Measurements from ENCODE around the gene FGF22.

The FGF22 gene

GRCh38 chr19:644363-644762 is 4.7 kb downstream of the FGF22 start:
- no peak for DNase-seq (ENCODE audit: low read depth)

- no peak for DNase-seq (ENCODE audit: low read depth)
These were observed 5.1 kb downstream of the FGF22 start for GRCh38 chr19:644789-645188.

DNA sequence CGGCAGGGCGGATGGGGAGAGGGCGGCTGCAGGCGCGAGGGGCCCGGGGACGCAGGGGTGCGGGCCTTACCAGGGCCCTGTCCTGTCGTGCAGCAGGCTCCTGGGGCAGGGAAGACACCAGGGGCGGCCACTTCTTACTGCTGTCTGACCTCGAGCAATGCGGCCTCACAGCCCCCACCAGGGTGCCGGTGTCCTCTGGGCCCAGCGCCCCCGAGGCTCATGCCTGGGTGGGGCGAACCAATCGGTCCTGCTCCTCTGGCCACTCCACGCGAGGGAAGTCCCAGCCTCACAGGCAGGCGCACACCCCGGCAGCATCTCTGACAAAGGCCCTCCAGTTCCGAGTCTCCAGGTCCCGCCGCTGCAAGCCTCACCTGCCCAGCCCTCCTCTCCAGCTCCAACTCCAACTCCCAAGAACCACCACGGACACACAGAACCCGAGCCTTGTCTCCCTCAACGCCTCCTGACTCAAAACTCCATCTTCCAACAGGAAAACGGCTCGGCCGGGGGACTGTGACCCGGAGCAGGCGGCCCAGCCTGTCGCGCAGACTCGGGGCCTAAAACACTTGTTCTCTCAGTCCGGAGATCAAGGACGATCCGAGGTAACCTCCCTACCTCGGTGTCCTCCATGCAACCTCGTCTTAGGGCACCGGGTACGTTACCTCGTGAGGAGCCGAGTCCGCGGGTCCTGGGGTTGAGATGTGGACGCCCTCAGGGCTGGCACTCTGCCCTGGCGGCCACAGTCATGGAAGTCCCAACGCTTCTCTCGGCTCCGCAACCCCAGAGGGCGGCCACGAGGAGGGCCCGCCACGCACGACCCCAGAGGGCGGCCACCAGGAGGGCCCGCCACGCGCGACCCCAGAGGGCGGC is 6.5 kb downstream of the FGF22 start:
- DNase-seq (ENCODE audit: low read depth), result no peak

DNA sequence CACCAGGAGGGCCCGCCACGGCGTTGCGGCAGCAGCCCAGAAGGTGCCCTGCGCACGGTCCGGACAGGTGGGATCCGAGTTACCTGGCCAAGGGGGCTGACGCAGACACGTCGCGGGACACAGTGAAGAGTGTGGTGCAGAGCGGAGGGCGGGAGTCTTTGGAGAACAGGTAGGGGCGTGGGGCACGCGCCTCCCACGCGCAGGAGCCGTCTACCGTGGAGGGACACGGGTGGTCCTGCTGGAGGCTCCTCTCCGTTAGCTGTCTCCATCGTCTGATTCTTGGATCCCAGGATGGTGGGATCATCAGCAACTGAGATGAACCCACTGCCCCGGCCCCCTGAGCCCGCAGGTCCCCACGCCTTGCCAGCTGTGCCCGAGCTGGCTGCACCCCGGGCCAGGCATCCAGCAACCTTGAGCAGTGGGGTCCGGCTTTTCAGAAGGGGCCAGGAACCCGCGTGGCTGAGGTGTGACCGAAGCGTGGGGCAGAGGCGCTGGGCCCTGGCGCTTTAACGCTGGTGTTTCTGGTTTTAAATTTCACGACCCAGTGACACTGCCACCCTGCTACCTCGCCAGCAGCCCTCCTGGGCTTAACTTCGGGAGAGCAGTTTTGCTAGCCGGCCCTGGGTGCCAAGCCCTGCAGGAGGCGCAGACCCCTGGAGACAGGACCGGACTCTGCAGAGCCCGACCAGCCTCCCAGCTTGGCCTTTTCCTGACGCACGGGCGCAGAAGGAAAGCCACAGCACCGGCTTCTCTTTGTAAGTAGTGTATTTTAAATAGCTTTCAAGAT is 7.3 kb downstream of the FGF22 start:
- DNase-seq (ENCODE audit: low read depth), result no peak

GRCh38 chr19:647566-648284 is 8.0 kb downstream of the FGF22 start:
- no peak for DNase-seq (ENCODE audit: low read depth)

DNA sequence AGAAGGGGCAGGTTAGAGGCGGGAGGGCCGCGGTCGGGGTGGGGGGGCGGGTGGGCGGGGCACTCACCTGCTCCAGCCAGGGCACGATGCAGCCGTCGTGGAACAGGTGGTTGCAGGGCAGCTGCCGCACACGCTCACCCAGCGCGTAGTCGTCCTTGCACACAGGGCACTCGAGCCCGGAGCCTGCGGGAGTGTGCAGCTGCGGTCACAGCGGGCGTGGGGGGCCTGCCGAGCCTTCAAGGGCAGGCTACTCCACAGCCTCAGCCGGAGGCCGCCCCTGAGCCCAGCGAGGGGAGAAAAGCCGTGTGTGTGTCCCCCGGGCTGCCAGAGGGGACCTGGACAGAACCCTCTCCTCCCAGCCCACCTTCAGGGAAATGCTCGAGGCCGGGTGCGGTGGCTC is 8.6 kb downstream of the FGF22 start:
- DNase-seq (ENCODE audit: low read depth), result no peak

- DNase-seq (ENCODE audit: low read depth), result no peak
These were observed 9.5 kb downstream of the FGF22 start for GRCh38 chr19:648904-649801.

DNA sequence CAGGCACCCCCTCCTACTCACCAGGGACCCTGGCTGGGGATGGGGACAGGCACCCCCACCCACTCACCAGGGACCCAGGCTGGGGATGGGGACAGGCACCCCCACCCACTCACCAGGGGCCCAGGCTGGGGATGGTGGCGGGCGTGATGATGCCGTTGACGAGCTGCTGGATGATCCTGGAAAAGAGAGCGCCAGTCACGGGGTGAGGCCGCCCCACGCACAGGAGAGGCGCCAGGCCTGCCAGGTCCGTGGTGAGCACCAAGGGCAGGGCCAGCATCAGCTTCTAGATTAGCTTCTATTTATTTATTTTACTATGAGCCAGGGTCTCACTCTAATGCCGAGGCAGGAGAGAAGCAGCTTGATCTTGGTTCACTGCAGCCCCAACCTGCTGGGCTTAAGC is 10.4 kb downstream of the FGF22 start:
- no peak for DNase-seq (ENCODE audit: low read depth)

DNA sequence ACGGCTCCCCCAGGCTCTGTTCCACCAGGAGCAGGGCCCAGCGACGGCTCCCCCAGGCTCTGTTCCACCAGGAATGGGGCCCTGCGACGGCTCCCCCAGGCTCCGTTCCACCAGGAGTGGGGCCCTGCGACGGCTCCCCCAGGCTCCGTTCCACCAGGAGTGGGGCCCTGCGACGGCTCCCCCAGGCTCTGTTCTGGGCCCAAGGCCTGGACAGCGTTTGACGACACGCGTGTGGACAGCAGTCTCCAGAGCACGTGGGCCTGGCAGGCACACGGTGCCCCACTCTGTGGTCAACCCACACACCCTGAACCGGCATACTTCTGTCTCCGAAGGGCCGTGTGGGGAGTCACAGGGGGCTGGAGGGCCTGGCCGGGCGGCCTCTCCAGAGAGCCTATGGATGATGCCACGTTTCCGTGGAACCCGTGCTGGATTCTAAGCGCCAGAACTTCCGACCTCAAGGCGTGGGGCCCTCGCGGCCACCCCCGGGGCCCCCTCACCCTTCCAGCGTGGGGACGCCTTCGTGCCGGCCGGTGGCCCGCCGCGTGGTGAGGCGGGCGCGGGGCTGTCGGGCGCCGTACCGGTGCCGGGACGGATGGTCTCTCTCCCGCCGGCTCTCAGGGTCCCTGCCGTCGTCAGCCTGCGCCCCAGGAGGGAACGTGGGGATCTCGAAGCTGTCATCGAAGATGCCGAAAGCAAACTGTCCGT is 11.6 kb downstream of the FGF22 start:
- no peak for DNase-seq (ENCODE audit: low read depth)

DNA sequence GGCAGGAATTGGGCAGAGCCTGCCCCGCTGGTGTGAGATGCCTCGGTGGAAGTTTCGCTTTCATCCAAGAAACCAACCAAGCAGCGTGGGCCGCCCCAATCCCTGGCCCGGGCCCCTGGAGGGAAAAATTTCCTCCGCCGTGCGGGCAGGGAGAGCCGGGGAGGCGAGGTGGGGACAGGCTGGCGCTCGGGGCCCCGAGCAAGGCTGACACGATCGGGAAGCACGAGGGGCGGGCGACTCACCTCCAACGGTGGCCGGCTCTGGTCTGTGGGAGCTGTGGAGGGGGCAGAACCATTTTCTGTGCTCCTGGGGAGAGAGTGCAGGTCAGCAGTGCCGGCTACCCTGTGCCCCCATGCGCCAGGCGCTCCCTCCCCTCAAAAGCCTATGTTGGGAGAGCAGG is 12.3 kb downstream of the FGF22 start:
- no peak for DNase-seq (ENCODE audit: low read depth)

- DNase-seq (ENCODE audit: low read depth), result no peak
These were observed 13.0 kb downstream of the FGF22 start for GRCh38 chr19:652467-653389.

GRCh38 chr19:653425-653824 is 13.7 kb downstream of the FGF22 start:
- no peak for DNase-seq (ENCODE audit: low read depth)

DNA sequence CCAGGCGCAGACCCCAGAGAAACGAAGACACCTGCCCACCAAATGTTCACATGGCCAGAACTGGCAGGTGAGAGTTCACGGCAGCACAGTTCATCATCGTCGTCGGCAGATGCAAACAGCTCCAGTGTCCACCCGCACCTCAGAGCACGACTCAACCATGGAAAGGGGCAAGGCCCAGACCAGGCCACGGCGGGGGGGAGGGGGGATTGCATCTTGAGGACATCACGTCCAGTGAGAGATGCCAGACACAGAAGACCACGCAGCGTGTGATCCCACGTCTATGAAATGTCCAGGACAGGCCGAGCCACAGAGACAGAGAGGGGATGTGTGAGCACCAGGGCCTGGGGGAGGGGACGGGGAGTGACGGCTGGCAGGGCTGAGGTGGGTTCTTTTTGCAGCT is 16.0 kb downstream of the FGF22 start:
- DNase-seq (ENCODE audit: low read depth), result no peak

- no peak for DNase-seq (ENCODE audit: low read depth)
These were observed 17.3 kb downstream of the FGF22 start for GRCh38 chr19:656751-657559.

DNA sequence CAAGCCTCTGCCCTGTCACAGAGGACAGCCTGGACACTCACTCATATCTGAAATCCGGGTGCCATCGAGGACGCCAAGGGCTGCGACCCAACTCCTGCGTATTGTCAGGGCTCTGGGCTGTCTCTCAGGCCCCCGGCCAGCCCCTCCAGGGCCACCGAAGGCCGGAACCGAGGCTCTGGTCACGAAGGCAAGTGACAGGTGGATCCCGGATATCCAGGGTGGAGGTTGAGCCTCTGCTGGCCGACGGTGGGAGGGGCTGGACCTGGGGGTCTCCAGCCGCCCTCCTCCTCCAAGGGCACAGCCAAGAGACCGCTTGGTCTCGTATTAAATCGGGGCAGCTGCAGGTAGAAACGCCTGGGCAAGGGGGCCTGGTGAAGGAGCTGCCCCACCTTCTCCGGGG is 17.9 kb downstream of the FGF22 start:
- DNase-seq (ENCODE audit: low read depth), result no peak

DNA sequence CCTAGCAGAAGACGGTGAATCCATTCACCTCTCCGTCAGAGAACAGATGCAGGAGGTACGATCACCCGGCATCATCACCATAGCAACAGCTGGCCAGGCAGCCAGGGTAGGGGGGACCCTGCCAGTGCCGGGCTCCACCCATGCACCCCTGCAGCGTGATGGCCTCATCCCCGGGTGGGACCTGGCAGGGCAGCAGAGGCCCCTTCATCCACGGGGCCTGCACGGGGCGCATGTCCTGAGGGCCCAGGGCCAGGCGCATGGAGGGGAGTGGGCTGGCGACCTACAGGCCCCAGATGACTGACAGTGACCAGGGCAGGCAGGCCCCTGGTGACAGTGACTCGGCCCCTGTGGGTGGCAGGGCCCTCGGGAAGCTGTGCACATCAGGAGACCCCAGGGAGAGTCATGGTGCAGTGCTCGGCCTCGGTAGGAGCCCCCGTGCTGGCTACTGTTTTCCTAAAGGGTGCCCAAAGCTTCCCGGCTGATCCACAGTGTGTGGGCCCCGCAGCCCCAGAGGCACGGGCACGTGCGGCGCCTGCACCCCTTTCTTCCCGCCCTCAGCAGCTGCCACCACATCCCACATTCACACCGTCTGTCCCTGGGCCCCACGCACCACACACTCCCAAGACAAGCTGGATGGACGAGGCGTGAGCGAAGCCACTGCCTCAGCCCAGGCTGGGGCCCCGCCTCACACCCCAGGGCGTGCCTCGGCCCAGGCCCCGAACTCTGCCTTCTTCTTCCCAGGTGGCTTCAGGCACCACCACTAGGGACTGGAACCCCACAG is 18.6 kb downstream of the FGF22 start:
- no peak for DNase-seq (ENCODE audit: low read depth)

- DNase-seq (ENCODE audit: low read depth), result no peak
These were observed 19.5 kb downstream of the FGF22 start for GRCh38 chr19:658916-659839.
